Measurements from ENCODE around the gene STX1B.

GRCh38 chr16:31032736-31033708 lies 22.6 kb upstream of the STX1B start, which contains the start of gene STX4:
- TF ChIP-seq JUN (IDR thresholded peaks at IDR 0.05; ENCODE audit: borderline replicate concordance, insufficient read depth, insufficient read length, low read depth) (no peak), POLR2A (IDR thresholded peaks at IDR 0.05; ENCODE audit: low read depth, low read length) (no peak), CTCF (IDR thresholded peaks at IDR 0.05; ENCODE audit: extremely low read depth in 1 of 2, insufficient read depth in 1 of 2, low read depth in 1 of 2, low read length in 2 of 2) (no peak), GATA2 (IDR thresholded peaks at IDR 0.05; ENCODE audit: insufficient read depth, insufficient read length, low read depth, low read length) (no peak), FOS (IDR thresholded peaks at IDR 0.05; ENCODE audit: borderline replicate concordance, insufficient read depth, low read length) (no peak), POLR2AphosphoS5 (IDR thresholded peaks at IDR 0.05; ENCODE audit: insufficient read depth, low read depth, low read length) (peak; percentile 42), MYC (IDR thresholded peaks at IDR 0.05; ENCODE audit: low read depth, low read length) (peak; percentile 18)
- TF ChIP-seq, protein P1, sequence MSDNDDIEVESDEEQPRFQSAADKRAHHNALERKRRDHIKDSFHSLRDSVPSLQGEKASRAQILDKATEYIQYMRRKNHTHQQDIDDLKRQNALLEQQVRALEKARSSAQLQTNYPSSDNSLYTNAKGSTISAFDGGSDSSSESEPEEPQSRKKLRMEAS (IDR thresholded peaks at IDR 0.05; ENCODE audit: insufficient read depth, insufficient read length), result peak; percentile 78

All from endothelial cell of umbilical vein (primary cell).